GM19468 (cell line): Measurements from ENCODE around the gene TRABD2B.

Source experiments
- ATAC-seq: cut with Tn5 transposase; IDR thresholded peaks from one replicate; pipeline ENCODE4 v1.9.1; 2021; ENCODE audit warnings: mild to moderate bottlenecking, moderate library complexity, moderate number of reproducible peaks; ENCODE audit not compliant: unreplicated experiment; ENCODE audit errors: extremely low read depth

TRABD2B gene

GRCh38 chr1:47722101-47722500 is 275.1 kb downstream of the TRABD2B start:
- no peak for ATAC-seq

GRCh38 chr1:47720111-47720510 is 277.1 kb downstream of the TRABD2B start:
- no peak for ATAC-seq

GRCh38 chr1:47717341-47717740 is 279.8 kb downstream of the TRABD2B start:
- ATAC-seq, result no peak

GRCh38 chr1:47713975-47714767 is 283.0 kb downstream of the TRABD2B start:
- no peak for ATAC-seq

- ATAC-seq, result no peak
These were observed 283.7 kb downstream of the TRABD2B start for GRCh38 chr1:47713333-47713953.

GRCh38 chr1:47712596-47713299 is 284.4 kb downstream of the TRABD2B start:
- ATAC-seq, result no peak

GRCh38 chr1:47711848-47712492 is 285.2 kb downstream of the TRABD2B start:
- ATAC-seq, result no peak

GRCh38 chr1:47711184-47711847 is 285.9 kb downstream of the TRABD2B start:
- ATAC-seq, result no peak
